ENCODE measurements around the gene RNF168. TPM values are rescaled to one million over a fixed set of nuclear protein-coding genes. Genes with fewer than 3 reads are reported as not detected.
A peak's percentile ranks its signal among the peaks of the same experiment; 100 is the strongest.
"Not testable (repeated sequence)": the region's sequence is repeated elsewhere in the genome, so short reads cannot be mapped to it uniquely, and the experiment has no call there.

RNF168 gene
- total RNA-seq, 1 experiment from 2014 or later, result 27.0 TPM

- no peaks in the 10 kb centered on the region for H3K4me1 Mint-ChIP-seq (ENCODE audit: insufficient read depth, unreplicated experiment)
- intact Hi-C loops (cut with micrococcal nuclease), result no loop called here
- TF ChIP-seq CTCF (IDR thresholded peaks at IDR 0.05; ENCODE audit: unreplicated experiment), result no peak
- BruUV-seq (replicated peaks), result no TSS peak
- no peak for DNase-seq (ENCODE audit: unreplicated experiment)
- H3K27me3 Mint-ChIP-seq (ENCODE audit: insufficient read depth, unreplicated experiment), result no peaks in the 10 kb centered on the region
- no peaks in the 10 kb centered on the region for H3K9me3 Mint-ChIP-seq (ENCODE audit: unreplicated experiment)
- H3K36me3 Mint-ChIP-seq (ENCODE audit: insufficient read depth, unreplicated experiment), result peaks cover 6% of the 10 kb centered on the region
- POLR2A ChIA-PET, result interaction anchor here (0.6 kb wide), 1 partner anchor 21 kb away, joined by 3 read pairs; no protein-coding TSS in a partner anchor
- no peak overlapping the region for H3K27ac Mint-ChIP-seq (ENCODE audit: low read depth, unreplicated experiment)
- CTCF ChIA-PET, result interaction anchor here (1.1 kb wide), 2 partner anchors 14 to 32 kb away, joined by 3 to 4 read pairs; no protein-coding TSS in a partner anchor
- no peak overlapping the region for H3K4me3 Mint-ChIP-seq (ENCODE audit: unreplicated experiment)
Measured at GRCh38 chr3:196454935-196455334, 48.6 kb downstream of the RNF168 start.

GRCh38 chr3:196445391-196445790, 58.2 kb downstream of the RNF168 start:
- H3K4me3 Mint-ChIP-seq (ENCODE audit: unreplicated experiment); BruUV-seq (replicated peaks); POLR2A ChIA-PET; CTCF ChIA-PET; H3K27ac Mint-ChIP-seq (ENCODE audit: low read depth, unreplicated experiment); H3K27me3 Mint-ChIP-seq (ENCODE audit: insufficient read depth, unreplicated experiment); H3K36me3 Mint-ChIP-seq (ENCODE audit: insufficient read depth, unreplicated experiment); H3K4me1 Mint-ChIP-seq (ENCODE audit: insufficient read depth, unreplicated experiment); H3K9me3 Mint-ChIP-seq (ENCODE audit: unreplicated experiment): not testable (repeated sequence)
- peak; percentile 35 for DNase-seq (ENCODE audit: unreplicated experiment)
- intact Hi-C loops (cut with micrococcal nuclease), result loop anchor here (1.0 kb wide), 1 partner anchor 192 kb away; no protein-coding TSS in a partner anchor

GRCh38 chr3:196444500-196444894, 59.1 kb downstream of the RNF168 start:
- Mint-ChIP-seq H3K9me3 (ENCODE audit: unreplicated experiment) (no peaks in the 10 kb centered on the region), H3K4me1 (ENCODE audit: insufficient read depth, unreplicated experiment) (peaks cover 5% of the 10 kb centered on the region), H3K27me3 (ENCODE audit: insufficient read depth, unreplicated experiment) (no peaks in the 10 kb centered on the region), H3K27ac (ENCODE audit: low read depth, unreplicated experiment) (no peak overlapping the region), H3K4me3 (ENCODE audit: unreplicated experiment) (no peak overlapping the region), H3K36me3 (ENCODE audit: insufficient read depth, unreplicated experiment) (no peaks in the 10 kb centered on the region)
- DNase-seq (ENCODE audit: unreplicated experiment), result no peak
- TF ChIP-seq CTCF (IDR thresholded peaks at IDR 0.05; ENCODE audit: unreplicated experiment), result no peak
- no TSS peak for BruUV-seq (replicated peaks)
- intact Hi-C loops (cut with micrococcal nuclease), result no loop called here
- ChIA-PET POLR2A (interaction anchor here (0.8 to 1.2 kb wide), 2 partner anchors 11 to 225 kb away, joined by 3 read pairs; no protein-coding TSS in a partner anchor), CTCF (no interaction called here)

- H3K4me3 Mint-ChIP-seq (ENCODE audit: unreplicated experiment), result no peak overlapping the region
- BruUV-seq (replicated peaks), result no TSS peak
- no peak for DNase-seq (ENCODE audit: unreplicated experiment)
- no peak for TF ChIP-seq CTCF (IDR thresholded peaks at IDR 0.05; ENCODE audit: unreplicated experiment)
- intact Hi-C loops (cut with micrococcal nuclease), result no loop called here
- no peak overlapping the region for H3K27ac Mint-ChIP-seq (ENCODE audit: low read depth, unreplicated experiment)
- POLR2A ChIA-PET, result interaction anchor here (1.2 kb wide), 1 partner anchor 8 kb away, joined by 3 read pairs; the partner anchor contains the start of gene UBXN7
- H3K9me3 Mint-ChIP-seq (ENCODE audit: unreplicated experiment), result no peaks in the 10 kb centered on the region
- H3K36me3 Mint-ChIP-seq (ENCODE audit: insufficient read depth, unreplicated experiment), result no peaks in the 10 kb centered on the region
- CTCF ChIA-PET, result interaction anchor here (0.6 to 0.8 kb wide), 3 partner anchors 8 to 45 kb away, joined by 3 to 4 read pairs (median 4); no protein-coding TSS in a partner anchor
- no peaks in the 10 kb centered on the region for H3K27me3 Mint-ChIP-seq (ENCODE audit: insufficient read depth, unreplicated experiment)
- H3K4me1 Mint-ChIP-seq (ENCODE audit: insufficient read depth, unreplicated experiment), result peaks cover 5% of the 10 kb centered on the region
Measured at GRCh38 chr3:196440696-196441095, 62.9 kb downstream of the RNF168 start.
